ENCODE data around the gene COX19.
"Not testable (repeated sequence)": the region's sequence is repeated elsewhere in the genome, so short reads cannot be mapped to it uniquely, and the experiment has no call there.

COX19 gene

DNA sequence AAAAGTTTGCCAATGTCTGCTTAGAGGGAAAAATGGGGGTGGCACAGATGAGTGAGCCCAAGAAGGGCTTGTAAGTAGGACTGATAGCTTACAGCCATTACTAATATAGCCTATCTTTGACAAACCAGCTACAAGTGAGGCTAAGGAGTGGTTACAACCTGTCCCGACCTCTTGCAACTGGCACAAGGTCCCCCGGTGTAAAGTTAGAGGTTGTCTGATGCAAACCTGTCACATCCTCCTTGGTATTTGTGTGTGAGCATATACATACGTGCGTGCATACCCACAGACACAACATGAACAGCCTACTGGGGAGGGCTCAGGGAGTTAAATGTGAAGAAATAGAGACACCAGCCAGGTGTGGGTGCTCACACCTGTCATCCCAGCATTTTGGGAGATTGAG, 35.5 kb downstream of the COX19 start:
- no peak for DNase-seq

GRCh38 chr7:938546-939185, 36.7 kb downstream of the COX19 start:
- DNase-seq, result no peak

- DNase-seq, result no peak
These were observed 37.4 kb downstream of the COX19 start for GRCh38 chr7:937856-938484.

GRCh38 chr7:936386-937054, 38.8 kb downstream of the COX19 start:
- DNase-seq, result no peak

GRCh38 chr7:935874-936385, 39.4 kb downstream of the COX19 start:
- DNase-seq, result no peak

DNA sequence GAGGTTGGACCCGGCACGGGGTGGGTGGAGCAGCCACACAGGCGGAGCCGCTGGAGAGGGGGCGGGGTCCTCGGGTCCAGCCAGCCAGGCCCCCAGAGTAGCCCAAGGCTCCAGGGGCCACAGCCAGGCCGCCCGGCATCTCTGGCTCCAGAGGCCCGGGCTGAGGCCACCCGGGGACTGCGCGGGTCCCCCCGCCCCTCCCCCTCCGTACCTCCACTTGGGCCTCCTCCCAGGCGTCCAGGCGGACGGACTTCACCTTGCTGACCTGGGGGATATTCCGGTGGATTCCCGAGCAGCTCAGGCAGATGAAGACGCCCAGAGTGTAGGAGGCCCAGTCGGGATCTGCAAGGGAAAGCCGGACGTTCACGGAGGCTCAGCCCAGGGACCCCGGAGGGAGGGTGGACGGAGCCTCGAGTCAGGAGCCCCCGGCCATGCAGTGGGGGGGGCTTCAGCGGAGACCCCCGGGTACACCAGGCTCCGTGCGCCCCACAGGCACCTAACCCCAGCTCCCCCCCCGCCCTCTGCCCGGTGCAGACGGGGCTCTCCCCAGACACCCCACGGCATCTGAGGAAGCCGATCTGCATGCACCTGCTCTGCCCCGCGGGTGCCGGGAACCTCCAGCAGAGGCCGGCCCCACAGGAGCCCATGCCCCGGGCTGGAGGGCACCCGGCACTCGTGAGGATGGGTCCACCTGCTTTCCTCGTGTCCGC, 40.0 kb downstream of the COX19 start:
- DNase-seq, result no peak

- DNase-seq, result no peak
These were observed 40.7 kb downstream of the COX19 start for GRCh38 chr7:934469-935163.

- no peak for DNase-seq
These were observed 42.7 kb downstream of the COX19 start for GRCh38 chr7:932651-932975.

- no peak for DNase-seq
These were observed 43.3 kb downstream of the COX19 start for GRCh38 chr7:931871-932650.

DNA sequence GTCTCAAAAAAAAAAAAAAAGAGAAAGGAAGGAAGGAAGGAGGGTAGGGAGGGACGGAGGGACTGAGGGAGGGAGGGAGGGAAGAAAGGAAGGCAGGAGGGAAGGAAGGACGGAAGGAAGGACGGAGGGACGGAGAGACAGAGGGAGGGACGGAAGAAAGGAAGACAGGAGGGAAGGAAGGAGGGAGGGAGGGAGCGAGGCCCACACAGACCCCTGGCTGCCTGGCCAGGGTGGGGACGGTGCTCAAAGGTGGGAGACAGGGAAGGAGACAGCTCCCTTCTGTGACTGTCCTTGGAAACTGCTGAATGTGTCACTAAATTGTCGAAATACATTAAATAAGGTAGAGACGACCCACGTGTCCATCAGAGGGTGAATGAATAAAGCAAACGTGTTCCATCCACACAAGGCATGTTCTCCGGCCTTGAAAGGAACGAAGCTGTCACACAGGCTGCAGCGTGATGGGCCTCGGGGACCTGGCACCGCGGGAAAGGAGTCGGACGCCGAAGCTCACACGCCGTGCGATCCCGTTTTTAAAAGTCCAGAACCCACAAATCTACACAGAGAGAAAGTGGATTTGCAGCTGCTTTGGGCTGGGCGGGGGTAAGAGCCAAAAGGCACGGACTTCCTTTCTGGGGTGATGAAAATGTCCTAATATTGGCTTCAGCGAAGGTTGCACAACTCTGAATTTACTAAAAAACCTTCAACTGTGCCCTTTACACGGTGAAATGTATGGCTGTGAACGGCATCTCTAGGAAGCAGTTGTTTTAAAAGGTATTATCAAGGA, 44.2 kb downstream of the COX19 start:
- DNase-seq, result no peak

DNA sequence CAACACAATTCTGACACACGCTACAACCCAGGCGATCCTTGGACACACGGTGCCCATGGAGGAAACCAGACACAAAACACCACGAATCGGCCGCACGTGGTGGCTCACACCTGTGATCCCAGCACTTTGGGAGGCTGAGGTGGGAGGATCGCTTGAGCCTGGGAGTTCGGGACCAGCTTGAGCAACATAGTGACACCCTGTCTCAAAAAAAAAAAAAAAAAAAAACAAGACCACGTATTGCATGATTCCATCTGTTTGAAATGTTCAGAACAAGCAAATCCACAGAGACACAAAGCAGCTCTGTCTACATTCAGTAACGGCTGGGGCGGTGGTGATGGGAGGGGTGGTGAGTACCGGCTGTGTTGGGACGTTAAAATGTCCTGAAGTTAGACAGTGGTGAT, 46.0 kb downstream of the COX19 start:
- DNase-seq, result no peak

DNA sequence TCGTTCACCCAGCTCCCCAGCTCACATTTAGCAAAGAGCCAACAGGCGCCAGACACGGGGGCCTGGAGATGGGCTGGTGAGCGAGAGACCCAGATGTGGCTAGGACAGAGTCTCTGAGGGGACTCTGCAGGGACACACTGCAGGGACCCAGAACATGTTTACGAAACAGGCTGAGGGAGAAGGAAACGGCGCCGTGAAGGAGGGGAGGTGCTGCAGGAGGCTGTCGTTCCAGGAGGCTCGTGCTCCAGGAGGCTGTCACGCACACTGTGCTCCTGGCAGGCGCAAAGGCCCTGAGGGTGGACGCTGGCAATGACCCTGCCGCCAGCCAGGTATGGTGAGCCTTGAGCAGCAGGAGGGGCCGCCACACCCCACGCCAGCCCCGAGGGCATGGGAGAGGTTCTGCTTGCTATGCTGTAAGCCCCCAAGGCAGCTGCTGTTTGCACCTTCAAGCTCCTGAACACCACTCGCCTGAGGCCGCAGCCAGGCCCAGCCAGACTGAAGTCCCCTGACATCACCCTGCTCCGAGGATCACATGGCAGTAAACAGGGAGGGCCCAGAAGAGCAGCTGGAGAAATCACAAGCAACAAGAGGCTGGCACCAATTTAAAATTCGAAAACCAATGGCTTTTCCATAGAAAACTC, 48.2 kb downstream of the COX19 start:
- no peak for DNase-seq

DNA sequence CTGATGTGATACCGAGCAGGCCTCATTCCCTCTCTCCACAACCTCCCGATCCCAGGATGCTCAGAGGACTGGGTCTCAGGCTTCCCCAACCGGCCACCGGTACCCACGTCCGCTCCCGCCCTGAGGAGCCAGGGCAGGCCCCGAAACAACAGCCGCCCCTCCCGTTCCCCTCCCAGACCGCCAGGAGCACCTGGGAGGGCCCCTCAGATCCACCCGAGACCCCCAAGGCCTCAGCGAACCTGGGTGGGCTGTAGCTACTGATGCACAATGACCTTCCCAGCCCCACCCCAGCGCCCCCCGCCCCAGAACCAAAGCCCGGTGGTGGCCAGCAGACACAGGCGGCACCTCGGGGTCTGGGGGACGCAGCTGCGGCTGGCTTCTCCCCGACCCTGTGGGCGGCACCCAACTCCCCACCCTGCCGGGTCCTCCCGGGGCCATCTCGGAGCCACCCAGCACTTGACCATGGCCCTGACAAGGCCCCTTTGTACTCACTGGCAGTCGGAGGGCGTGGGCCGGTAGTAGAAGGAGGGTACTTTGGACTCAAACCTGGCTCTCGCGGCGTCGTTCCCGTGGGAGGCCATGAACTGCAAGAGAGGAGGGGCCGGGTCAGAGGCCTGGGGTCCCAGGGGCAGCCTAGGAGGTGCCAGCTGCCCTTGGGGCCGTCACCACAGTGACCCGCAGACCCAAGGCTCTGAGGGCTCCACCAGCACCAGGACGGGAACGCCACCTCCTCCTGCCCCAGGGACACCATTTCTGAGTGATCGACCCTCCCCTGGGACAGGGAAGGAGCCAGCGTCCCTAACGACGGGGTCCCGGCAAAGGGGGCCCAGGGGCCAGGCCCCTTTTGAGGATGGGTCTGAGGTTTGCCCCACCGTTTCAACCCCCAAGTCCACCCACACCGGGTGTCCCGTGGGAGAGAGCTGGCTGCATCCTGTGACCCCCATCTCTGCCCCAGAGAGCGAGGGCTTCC, 49.0 kb downstream of the COX19 start:
- DNase-seq, result no peak

DNA sequence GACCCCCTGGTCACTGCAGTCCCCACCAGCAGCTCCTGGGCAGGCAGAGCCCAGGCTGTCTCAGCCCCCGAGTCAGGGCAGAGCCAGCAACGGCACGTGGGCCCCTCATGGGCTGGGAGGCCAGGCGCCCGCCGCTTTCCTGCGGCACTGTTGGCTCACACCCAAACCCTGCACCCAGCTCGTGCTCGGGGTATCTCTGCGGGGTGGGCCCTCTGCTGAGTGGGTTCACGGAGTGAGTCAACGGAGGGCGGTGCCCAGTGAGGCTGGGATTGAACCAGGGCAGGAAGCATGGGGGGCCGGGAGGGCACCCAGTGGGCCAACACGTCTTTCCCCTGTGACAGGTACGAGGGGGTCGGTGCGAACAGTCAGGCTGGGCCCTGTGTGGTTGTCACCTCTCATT, 49.7 kb downstream of the COX19 start:
- DNase-seq, result no peak

DNA sequence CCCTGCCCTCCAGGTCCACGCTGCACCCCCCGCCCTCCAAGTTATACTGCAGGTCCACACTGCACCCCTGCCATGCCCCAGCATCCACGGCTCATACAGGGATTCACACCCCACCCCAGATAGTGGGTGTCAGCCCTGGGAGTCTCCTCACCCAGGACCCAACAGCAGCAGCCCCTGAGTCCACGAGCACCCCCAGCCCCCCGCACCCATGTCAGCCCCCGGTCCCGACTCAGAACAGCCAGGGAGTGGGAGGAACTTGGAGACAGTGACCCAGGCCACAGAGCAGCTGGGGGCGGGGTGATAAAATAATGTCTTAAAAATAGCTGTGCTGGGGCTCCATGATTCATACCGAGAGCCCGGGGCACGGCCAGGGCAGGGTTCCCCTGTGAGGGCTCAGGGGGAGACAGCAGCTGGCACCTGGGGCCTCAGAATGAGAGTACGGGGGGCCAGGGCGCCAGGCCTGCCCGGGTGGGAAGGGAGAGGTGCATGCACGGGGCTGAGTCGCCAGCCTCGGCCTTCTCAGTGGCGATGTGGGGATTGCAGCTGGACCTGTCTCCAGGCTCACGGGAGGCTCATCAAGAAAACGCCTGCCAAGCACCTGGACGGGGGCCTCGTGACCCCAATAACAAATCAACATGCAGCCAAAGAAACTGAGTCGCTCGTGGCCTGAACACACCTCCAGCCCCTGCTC, 50.7 kb downstream of the COX19 start:
- no peak for DNase-seq

DNA sequence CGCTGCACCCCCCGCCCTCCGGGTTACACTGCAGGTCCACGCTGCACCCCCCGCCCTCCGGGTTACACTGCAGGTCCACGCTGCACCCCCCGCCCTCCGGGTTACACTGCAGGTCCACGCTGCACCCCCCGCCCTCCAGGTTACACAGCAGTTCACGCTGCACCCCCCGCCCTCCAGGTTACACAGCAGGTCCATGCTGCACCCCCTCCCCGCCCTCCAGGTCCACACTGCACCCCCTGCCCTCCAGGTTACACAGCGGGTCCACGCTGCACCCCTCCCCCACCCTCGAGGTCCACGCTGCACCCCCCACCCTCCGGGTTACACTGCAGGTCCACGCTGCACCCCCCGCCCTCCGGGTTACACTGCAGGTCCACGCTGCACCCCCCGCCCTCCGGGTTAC, 51.3 kb downstream of the COX19 start:
- not testable (repeated sequence) for DNase-seq

- peak; percentile 66 for DNase-seq
These were observed 52.0 kb downstream of the COX19 start for GRCh38 chr7:923108-924041.
